H1 (cell line): ENCODE measurements around the gene PIGT. TPM values are rescaled to one million over a fixed set of nuclear protein-coding genes. Genes with fewer than 3 reads are reported as not detected.

Source experiments
- KDM4A ChIP-seq: IDR thresholded peaks from one replicate; pipeline ENCODE4 v1.7.1; 2012; ENCODE audit warnings: low read depth, mild to moderate bottlenecking, moderate library complexity, low read length, inconsistent platforms; ENCODE audit not compliant: severe bottlenecking
- PHF8 ChIP-seq: fragments of 200-600 bp; sonication (generic); conservative IDR thresholded peaks from 2 replicates; pipeline ENCODE4 v1.7.1; 2012; ENCODE audit warnings: low read depth, mild to moderate bottlenecking, inconsistent platforms, low read length, moderate library complexity
- SIRT6 ChIP-seq: IDR thresholded peaks from one replicate; pipeline ENCODE4 v1.7.1; 2012; ENCODE audit warnings: low read length, inconsistent platforms
- SIX5 ChIP-seq: IDR thresholded peaks from 2 replicates; pipeline ENCODE4 v1.6.1; 2011; ENCODE audit warnings: mild to moderate bottlenecking, low read depth, low read length
- ZNF274 ChIP-seq: IDR thresholded peaks from 2 replicates; pipeline ENCODE4 v1.7.0; 2012; ENCODE audit warnings: low read length, borderline replicate concordance; ENCODE audit errors: extremely low read depth
- polyA plus RNA-seq, 7 experiments: library from polyadenylated mRNA; depleted of rRNA in 3 of 7; stranded (reverse) in 5 of 7; unstranded in 2 of 7; fragments of >200 nt in 5 of 7; fragments of 200-250 nt in 2 of 7; gene quantifications; 1 replicate in 5 of 7; 2 replicates in 1 of 7; 4 replicates in 1 of 7; pipeline versions ENCODE4 v1.2.1 to v1.2.3, GENCODE V29; 2011 to 2013; ENCODE audit warnings: missing spikeins in 2 of 7, mixed read lengths in 2 of 7
- total RNA-seq: library from RNA; stranded (reverse); fragmentation: NEBNext Ultra II Directional; extraction: Animal tissue kit (Norgen Biotek cat#: 25700); gene quantifications from 2 replicates; pipeline ENCODE4 v1.2.1, GENCODE V29; 2021
- TF ChIP-seq, protein P1 (sequence below): fragments of 300-600 bp; sonication (generic); IDR thresholded peaks from 2 replicates; pipeline ENCODE4 v1.7.1; 2012; ENCODE audit warnings: low read length, moderate library complexity, mild to moderate bottlenecking, inconsistent platforms; ENCODE audit not compliant: insufficient replicate concordance
- TF ChIP-seq, protein P2 (sequence below): IDR thresholded peaks from 2 replicates; pipeline ENCODE4 v1.6.1; 2012; ENCODE audit warnings: inconsistent platforms
- TF ChIP-seq, protein P3 (sequence below), 3 experiments: IDR thresholded peaks; 1 replicate in 2 of 3; 2 replicates in 1 of 3; pipeline versions ENCODE4 v1.5.1 to v1.6.1; 2011; ENCODE audit warnings: low read length in 3 of 3, mild to moderate bottlenecking in 3 of 3, inconsistent platforms in 2 of 3, low read depth in 1 of 3, moderate library complexity in 1 of 3; ENCODE audit not compliant: insufficient read depth in 1 of 3; ENCODE audit errors: control extremely low read depth in 1 of 3

PIGT gene
- total and polyA plus RNA-seq, 2 of the 8 experiments (the other 6 are each of a cell fraction or from before 2014, with no cell fraction given), result 66.0 to 89.7 TPM

DNA sequence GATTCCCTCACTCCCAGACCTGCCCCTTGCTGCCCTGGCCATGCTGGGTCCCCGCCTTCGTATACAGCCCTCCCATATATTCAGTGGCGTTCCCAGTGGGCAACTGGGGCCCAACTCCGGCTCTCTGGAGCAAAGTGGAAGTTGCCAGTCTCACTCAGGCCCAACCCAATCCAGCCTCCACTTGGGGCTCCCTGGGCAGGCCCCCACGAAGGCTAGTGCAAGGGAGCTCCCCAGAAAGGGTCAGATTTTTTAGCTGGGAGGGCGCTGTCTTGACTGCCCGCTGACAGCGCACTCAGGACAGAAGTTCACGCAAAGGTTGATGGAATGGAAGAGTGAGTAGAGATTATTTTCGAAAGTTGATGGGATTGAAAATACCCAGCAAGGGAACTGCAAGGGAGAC, 43.7 kb upstream of the PIGT start (continued):
- TF ChIP-seq, protein P1, sequence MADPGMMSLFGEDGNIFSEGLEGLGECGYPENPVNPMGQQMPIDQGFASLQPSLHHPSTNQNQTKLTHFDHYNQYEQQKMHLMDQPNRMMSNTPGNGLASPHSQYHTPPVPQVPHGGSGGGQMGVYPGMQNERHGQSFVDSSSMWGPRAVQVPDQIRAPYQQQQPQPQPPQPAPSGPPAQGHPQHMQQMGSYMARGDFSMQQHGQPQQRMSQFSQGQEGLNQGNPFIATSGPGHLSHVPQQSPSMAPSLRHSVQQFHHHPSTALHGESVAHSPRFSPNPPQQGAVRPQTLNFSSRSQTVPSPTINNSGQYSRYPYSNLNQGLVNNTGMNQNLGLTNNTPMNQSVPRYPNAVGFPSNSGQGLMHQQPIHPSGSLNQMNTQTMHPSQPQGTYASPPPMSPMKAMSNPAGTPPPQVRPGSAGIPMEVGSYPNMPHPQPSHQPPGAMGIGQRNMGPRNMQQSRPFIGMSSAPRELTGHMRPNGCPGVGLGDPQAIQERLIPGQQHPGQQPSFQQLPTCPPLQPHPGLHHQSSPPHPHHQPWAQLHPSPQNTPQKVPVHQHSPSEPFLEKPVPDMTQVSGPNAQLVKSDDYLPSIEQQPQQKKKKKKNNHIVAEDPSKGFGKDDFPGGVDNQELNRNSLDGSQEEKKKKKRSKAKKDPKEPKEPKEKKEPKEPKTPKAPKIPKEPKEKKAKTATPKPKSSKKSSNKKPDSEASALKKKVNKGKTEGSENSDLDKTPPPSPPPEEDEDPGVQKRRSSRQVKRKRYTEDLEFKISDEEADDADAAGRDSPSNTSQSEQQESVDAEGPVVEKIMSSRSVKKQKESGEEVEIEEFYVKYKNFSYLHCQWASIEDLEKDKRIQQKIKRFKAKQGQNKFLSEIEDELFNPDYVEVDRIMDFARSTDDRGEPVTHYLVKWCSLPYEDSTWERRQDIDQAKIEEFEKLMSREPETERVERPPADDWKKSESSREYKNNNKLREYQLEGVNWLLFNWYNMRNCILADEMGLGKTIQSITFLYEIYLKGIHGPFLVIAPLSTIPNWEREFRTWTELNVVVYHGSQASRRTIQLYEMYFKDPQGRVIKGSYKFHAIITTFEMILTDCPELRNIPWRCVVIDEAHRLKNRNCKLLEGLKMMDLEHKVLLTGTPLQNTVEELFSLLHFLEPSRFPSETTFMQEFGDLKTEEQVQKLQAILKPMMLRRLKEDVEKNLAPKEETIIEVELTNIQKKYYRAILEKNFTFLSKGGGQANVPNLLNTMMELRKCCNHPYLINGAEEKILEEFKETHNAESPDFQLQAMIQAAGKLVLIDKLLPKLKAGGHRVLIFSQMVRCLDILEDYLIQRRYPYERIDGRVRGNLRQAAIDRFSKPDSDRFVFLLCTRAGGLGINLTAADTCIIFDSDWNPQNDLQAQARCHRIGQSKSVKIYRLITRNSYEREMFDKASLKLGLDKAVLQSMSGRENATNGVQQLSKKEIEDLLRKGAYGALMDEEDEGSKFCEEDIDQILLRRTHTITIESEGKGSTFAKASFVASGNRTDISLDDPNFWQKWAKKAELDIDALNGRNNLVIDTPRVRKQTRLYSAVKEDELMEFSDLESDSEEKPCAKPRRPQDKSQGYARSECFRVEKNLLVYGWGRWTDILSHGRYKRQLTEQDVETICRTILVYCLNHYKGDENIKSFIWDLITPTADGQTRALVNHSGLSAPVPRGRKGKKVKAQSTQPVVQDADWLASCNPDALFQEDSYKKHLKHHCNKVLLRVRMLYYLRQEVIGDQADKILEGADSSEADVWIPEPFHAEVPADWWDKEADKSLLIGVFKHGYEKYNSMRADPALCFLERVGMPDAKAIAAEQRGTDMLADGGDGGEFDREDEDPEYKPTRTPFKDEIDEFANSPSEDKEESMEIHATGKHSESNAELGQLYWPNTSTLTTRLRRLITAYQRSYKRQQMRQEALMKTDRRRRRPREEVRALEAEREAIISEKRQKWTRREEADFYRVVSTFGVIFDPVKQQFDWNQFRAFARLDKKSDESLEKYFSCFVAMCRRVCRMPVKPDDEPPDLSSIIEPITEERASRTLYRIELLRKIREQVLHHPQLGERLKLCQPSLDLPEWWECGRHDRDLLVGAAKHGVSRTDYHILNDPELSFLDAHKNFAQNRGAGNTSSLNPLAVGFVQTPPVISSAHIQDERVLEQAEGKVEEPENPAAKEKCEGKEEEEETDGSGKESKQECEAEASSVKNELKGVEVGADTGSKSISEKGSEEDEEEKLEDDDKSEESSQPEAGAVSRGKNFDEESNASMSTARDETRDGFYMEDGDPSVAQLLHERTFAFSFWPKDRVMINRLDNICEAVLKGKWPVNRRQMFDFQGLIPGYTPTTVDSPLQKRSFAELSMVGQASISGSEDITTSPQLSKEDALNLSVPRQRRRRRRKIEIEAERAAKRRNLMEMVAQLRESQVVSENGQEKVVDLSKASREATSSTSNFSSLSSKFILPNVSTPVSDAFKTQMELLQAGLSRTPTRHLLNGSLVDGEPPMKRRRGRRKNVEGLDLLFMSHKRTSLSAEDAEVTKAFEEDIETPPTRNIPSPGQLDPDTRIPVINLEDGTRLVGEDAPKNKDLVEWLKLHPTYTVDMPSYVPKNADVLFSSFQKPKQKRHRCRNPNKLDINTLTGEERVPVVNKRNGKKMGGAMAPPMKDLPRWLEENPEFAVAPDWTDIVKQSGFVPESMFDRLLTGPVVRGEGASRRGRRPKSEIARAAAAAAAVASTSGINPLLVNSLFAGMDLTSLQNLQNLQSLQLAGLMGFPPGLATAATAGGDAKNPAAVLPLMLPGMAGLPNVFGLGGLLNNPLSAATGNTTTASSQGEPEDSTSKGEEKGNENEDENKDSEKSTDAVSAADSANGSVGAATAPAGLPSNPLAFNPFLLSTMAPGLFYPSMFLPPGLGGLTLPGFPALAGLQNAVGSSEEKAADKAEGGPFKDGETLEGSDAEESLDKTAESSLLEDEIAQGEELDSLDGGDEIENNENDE, result no peak
- TF ChIP-seq KDM4A, result no peak
- TF ChIP-seq, protein P2, sequence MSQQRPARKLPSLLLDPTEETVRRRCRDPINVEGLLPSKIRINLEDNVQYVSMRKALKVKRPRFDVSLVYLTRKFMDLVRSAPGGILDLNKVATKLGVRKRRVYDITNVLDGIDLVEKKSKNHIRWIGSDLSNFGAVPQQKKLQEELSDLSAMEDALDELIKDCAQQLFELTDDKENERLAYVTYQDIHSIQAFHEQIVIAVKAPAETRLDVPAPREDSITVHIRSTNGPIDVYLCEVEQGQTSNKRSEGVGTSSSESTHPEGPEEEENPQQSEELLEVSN, result no peak
- TF ChIP-seq SIX5, result no peak
- TF ChIP-seq, protein P3, sequence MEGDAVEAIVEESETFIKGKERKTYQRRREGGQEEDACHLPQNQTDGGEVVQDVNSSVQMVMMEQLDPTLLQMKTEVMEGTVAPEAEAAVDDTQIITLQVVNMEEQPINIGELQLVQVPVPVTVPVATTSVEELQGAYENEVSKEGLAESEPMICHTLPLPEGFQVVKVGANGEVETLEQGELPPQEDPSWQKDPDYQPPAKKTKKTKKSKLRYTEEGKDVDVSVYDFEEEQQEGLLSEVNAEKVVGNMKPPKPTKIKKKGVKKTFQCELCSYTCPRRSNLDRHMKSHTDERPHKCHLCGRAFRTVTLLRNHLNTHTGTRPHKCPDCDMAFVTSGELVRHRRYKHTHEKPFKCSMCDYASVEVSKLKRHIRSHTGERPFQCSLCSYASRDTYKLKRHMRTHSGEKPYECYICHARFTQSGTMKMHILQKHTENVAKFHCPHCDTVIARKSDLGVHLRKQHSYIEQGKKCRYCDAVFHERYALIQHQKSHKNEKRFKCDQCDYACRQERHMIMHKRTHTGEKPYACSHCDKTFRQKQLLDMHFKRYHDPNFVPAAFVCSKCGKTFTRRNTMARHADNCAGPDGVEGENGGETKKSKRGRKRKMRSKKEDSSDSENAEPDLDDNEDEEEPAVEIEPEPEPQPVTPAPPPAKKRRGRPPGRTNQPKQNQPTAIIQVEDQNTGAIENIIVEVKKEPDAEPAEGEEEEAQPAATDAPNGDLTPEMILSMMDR (IDR thresholded peaks at IDR 0.05; ENCODE audit: control extremely low read depth in 1 of 3, insufficient read depth in 1 of 3, low read depth in 1 of 3, low read length in 3 of 3), result no peak
- no peak for TF ChIP-seq ZNF274
- no peak for TF ChIP-seq SIRT6
- no peak for TF ChIP-seq PHF8
